Activated CD8-positive, alpha-beta memory T cell treated with anti-CD3 and anti-CD28 coated beads for 1 hour (primary cell): ENCODE results near the gene CACNA2D2.

Experiments
- DNase-seq, 2 donors: peaks; one replicate each; pipeline ENCODE4 v3.0.0-alpha.2; 2020; ENCODE audit warnings: low read depth in 1 of 2; ENCODE audit errors: extremely low read depth in 1 of 2

Gene CACNA2D2

DNA sequence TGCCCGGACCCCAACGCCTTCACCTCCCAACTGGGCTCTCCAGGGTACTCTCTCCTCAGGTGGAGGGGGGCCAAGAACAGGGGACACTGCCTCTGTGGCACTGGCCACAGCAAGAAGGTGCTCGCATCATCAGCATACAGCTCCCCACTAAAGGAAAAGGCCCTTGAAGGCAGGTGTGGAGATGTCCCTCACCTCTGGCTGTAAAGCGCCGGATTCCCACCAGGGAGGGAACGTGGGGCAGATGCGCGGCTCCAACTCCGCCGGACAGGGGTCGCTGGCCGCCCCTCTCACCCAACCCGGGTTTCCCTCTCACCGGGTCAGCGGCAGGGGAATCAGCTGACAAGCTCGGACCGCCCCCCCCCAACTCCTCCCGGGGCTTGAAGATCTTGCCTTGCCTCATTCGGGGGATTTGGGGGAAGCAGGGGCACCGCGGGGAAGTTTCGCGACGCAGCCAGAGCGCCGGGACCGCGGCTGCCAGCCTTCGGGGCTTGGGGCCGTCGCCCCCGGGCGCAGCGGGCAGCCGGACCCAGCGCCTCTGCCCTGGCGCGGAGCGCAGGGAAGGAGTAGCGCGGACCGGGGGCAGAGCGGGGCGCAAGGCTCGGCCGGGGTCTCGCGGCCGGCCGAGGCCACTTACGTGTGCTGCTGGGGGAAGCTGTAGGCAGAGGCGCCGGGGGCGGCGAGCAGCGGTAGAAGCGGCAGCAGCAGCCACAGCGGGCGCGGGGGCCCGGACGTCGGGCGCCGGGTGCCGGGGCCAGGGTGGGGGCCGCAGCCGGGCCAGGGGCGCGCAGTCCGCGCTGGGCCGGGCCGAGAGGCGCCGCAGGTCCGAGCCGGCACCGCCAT, 630 bp downstream of the CACNA2D2 start:
- DNase-seq = no peak

DNA sequence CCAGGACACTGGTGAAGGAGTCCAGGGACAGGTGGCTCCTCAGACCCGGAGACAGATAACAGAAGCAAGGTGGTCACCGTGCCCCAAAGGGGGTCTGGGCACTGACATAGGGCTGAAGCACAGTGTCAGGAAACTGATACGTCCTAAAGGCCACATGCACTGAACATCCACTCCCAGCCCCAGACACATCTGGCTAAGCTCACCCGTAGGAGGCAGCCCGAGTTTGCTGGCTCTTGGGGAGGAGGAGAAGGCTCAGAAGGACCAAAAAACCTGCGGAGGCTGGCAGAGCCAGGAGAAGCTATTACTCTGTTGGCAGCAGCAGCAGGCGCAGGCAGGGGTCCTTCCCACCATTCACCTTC, 1.2 kb downstream of the CACNA2D2 start:
- no peak for DNase-seq

DNA sequence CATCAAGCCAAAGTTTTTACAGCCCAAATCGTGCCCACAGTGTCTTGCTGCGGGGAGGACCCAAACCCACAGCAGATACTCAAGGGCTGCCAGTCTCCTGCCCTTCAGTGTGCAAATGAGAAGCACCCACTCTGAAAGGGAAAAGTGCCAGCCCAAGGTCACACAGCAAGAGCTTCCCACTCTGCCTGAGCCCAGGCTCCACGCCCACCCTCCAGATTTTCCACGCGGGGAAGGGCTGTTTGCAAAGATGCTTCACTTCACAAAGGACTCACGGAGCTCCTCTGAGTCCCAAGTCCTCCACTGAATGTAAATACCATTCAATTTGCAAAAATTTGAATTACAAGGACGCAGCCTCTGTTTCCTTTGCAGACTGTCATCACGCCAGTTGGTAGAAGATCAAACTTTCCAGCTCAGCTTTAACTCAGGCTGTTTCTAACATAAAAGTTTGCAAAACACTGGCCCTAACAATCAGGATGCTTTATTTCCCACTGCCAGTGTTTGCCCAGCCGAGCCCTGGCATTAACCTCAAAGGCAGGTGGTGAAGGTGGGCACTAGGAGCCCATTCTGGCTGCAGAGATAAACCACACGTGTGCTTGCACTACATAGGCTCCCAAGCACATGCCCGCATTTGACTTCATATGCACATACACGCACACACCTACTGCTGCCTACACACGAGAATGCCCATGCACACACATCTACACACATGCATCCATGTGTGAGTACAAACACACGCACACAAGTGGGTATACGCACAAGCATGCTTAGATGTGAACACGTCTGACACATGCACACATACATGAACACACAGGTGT, 7.6 kb downstream of the CACNA2D2 start:
- DNase-seq = no peak

DNA sequence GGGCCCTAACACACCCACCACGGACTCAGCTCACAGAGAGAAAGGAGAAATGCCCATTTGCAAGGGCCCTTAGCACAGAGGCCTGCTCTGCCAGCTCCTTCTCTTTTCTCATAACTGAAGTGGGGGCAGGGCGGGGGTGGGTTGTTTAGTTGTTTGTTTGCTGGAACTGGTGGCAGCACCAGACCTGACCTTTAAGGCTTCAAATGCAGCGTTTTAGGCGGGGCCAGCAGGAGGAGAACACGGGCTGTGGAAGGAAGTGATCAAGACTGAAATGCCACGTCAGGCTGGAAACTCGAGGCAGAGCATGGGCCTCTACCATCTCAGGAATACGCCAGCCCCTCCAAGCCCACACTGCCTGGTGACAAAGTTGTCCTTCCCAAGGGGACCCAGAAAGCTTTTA, 9.3 kb downstream of the CACNA2D2 start:
- DNase-seq = no peak

DNA sequence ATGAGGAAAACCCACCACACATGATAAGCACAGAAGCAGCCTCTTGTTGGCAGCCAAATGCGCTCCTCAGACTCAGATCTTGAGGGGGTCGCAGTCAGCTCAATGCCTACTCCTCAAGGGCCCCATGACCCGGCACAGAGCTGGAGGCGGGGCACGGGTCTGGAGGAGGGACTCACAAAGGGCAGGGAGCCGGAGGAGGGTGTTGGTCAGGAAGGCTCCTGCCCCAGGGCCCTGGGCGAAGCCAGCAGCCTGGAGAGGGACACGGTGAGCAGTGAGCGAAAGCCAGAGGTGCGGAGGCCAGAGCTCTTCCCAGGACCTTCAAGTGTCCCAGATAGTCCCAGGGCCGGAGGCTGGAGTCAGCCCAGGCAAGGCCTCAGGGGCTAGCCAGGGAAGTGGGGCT, 9.8 kb downstream of the CACNA2D2 start:
- DNase-seq = no peak

DNA sequence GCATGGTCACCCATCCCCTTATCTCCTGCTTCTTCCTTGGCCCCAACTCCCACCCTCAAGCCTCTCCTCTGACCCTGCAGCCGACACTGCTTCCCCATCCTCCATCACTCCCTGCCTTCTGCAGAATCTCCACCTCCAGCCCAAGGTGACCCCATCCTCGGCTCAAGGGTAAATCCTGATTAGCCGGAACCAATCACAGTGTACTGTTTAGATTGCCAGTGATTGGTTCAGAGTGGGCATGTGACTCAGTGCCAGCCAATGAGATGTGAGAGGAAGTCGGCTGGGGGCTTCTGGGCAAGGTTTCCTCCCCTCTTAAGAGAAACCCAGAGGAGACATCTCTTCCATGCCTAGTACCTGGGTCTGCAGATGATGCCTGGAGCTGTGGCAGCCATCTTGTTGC, 10.3 kb downstream of the CACNA2D2 start:
- no peak for DNase-seq

DNA sequence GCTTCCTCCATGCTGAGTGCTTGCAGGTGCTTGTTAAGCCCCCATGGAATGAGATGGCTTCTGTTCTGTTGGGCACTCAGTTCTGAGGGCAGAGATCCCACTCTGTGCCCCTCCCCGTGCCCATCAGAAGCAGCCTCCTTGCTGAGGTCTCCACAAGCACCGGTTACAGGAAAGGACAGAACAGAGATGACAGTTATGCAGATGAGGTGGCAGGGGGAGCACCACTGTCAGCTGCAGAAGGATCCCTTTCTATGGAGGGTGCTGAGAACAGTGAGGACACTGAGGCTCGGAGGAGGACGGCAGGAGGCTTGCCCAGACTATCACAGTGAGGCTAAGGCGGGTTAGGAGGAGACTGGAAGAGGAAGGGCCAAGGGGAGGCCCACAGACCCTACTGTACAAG, 12.4 kb downstream of the CACNA2D2 start:
- DNase-seq = no peak

DNA sequence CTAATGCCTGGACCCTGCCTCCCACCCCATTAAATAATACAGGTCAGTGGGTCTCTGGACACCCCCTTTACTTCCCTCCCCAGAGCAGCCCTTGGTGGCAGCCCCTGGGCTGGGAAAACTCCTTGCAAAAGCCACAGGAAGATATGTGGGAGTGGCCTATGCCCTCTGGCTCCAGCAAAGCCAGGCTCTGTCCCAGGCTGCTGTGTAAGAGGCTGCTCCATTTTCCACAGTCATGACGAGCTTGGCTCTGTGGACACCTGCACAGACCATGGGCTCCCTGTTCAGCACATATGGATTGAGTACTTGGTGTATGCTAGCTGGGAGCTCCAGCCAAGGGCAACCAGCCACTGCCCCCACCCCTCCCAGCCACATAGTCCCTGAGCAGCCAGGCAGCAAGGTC, 13.0 kb downstream of the CACNA2D2 start:
- no peak for DNase-seq

DNA sequence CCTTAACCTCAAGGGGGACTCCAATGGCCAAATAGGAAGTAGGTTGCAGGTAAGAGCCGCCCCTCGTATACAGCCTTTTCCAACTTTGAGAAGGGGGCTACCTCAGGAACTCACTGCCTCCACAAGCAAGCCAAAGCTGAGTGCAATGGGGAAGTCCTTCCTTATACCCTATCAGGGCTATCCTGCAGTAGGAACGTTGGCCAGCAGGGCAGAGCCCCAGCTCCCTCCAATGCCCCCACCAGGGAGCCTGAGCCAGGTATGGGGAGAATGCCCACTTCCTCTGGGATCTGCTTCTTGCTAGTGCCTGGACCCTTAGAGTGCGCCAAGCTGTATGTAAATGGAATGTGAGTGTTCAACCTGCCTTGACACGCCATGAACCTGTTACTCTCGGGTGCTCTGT, 16.3 kb downstream of the CACNA2D2 start:
- DNase-seq = no peak

DNA sequence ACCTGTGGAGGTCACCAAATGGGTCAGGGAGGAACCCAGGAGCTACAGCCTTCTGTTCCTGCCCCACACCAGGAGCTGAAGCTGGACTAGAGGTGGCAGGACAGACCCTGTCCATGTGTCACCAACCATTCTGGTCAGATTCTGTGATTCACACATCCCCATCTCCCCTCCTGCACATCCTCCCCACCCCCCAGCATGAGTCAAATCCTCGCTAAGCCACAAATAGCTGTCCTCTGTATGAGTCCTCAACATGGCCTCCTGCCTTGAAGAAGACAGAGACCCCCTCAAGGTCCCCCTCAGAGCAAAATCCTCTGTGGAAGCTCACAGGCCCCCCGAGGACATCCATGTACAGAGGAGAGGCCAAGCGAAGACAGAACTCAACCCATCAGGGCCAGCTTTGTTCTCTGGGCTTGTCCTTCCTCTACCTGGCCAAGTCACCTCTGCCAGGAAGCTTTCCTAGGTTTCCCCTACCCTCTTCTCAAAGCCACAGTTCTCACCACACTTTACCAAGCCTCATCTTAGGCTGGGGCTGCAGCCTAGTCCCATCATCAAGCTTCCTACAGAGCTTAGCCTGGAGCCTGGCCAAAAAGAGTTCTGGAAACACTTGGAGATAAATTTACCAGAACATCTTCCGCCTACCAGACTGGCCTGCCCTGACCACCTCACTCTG, 17.1 kb downstream of the CACNA2D2 start:
- DNase-seq = no peak

DNA sequence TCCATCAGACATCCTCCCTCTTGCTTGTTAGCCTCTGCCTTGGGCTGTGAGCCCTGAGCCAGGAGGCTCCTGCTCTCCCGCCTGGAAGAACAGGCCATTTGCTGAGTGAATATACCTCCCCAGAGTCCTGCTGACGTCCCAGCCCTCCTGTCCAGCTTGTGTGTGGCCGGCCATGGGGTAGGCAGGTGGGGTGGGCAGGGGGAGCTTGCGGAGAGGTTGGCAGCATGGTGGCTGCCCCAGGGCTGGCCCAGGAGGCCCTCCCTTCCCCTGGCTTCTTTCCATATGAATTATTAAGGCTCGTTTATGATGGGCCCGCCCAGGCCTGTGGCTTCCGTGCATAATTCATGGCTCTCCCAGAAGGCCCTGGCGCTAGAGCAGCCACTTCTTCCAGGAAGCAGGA, 18.7 kb downstream of the CACNA2D2 start:
- DNase-seq = no peak

DNA sequence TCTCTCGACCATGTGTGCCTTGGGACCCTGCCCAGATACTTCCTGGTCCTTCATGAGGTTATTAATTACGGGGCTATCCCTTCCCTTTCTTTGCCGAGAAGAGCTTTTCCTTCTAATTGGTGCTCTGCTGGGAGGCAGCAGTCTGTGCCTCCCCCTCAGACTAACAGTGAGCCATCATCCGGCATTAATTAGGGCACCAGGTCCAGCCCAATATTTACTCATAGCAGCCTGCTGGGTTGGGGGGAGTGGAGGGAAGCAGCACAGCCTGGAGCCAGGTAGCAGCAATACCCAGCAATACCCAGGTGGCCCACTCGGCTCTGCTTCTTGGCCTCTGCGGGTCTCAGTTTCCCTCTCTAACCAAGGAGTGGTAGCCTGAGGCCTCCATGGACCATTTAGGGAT, 20.1 kb downstream of the CACNA2D2 start:
- DNase-seq = no peak

DNA sequence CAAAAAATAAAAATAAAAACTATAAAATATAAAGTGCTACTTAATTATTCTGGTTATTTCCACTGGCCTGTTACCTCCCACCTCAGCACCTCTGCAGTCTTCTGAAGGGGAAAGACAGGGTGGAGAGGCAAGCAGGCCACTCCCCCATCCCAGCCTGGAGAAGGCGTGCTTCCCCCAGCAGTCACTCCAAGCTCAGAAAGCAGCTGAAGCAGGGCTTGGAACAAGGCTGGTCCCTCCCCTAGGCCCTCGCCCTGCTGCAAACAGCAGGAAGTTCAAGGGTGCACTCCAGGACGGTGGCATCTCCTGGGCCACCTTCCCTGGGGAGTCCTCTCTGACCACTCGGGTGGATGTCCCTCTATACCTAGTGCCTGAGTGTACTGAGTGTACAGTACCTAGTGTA, 21.4 kb downstream of the CACNA2D2 start:
- no peak for DNase-seq

DNA sequence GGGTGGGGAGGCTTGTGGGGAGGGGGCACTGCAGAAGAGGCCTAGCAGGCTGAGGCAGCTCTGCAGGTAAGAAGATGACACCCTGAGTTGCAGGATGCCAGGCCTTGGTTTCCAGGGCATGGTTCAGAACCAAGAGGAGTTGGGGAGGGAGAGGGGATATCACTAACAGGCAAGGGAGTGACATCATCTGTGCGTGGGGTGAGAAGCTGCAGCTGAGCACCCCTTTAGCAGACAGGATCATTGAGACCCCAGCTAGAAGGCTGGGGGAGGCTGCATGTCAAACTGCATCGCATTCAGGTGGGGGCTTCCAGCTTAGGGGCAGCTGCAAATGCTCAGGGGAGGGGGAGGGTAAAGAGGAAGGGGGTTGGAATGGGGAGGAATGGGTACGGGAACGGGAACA, 23.0 kb downstream of the CACNA2D2 start:
- DNase-seq = no peak

DNA sequence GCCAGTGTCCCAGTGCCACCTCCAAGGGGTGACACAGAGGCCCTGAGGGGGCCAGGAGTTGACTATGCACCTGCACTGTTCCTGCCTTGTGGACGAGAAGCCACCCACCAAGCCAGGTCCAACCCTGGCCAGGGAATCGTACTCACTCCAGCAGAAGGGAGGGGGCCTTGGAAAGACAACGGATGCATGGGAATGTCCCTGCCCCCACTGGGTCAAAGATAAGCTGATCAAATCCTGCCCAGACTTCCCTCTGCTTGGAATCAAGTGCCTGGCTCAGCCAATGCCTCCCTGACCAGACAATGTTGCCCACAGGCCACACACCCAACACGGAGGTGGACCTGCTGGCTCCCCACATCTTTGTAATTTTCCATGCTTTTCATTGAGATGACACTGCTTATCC, 23.9 kb downstream of the CACNA2D2 start:
- no peak for DNase-seq

DNA sequence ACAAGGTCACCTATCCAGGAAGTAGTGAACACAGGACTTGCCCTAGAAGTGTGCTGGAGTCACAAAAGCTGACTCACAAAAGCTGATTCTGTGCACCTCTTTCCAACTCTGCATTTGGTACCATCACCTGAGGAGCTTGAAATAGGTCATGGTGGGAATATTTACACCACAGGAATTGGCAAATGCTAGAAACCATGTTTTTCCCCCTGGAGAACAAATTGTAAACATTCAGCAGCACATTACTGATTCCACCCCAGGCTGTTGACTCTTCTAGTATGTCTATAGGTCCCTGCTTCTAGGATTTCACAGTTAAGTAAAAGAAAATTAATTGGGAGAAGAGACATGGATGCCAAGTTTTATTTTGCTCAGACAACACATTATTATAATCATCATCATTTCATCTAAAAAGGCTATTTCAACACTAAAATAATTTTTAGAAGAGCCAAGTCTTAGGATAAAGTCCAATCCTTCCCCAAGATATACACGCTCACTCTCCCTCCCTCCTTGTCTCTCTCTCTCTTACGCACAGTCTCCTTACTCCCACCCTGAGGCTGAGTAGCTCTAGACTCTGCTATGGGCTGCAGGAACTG, 24.7 kb downstream of the CACNA2D2 start:
- DNase-seq = no peak

DNA sequence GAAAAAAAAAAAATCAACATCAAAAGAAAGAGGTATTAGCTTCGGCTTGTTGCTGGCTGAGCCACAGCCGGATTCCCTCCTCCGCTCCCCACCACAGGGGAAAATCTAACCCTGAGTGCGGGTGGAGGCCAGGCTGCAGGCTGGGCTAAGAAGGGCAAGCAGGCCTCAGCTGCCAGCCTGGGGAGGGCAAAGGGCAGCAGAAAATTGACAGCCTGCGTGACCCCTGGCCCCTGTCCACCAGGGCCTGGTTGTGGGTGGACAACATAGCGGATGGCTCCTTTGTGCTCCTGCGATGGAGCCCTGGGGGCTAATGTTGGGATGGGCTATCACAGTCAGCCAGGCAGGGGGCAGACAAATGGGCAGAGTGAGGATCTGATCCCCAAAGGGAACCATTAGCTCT, 25.4 kb downstream of the CACNA2D2 start:
- no peak for DNase-seq

DNA sequence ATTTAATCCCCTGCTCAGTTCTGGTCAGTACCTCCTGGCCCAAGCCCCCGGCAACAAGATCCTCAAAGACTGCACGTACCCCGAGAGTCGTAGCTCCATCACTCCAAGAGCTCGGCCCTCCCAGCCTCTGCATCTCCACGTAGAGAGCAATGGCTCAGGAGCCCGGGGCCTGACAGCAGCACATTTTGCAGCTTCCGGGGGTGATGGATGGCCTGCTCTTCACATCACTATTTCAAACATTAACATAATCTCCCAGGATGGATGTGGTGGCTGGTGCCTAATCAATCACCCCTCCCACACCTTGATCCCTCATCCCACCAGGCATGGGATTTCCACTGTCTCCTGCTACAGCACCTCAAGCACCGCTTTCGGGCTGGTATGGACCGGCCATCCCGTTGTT, 28.1 kb downstream of the CACNA2D2 start:
- DNase-seq = no peak

DNA sequence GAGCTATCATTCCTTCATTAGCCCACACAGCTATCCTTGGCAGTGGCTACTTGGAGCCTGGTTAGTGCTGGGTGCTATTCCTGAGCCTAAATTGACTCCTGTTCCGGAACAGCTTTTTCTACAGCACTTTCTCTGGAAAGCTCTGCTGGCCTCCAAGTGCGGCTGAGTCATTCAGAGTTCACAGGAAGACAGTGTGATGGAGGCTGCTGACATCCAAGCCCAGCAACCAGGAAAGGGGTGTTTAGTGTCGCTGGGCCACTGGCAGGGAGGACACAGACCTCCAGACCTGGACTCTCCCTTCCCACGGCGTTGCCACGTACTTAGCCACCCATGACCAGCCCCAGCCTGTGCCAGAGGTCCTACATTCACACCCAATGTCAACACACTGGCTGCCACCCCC, 28.7 kb downstream of the CACNA2D2 start:
- no peak for DNase-seq

DNA sequence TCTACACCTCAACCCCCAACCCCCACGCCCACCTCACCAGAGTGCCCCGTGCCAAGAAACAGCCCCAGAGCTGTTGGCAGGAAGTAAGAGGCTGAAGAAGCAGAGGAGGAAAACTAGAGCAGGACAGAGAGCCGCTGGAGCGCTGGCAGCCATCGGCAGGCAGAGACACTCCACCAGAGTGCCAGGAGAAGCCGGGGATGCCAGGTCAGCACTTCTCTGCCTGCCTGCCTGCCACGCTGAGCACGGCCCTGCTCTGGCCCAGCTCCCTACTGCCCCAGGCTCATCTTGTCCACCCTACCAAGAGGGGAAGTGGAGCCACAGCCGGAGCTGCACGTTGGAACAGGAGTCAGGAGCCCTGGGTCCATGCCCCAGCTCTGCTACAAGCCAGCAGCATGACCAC, 29.7 kb downstream of the CACNA2D2 start:
- no peak for DNase-seq

DNA sequence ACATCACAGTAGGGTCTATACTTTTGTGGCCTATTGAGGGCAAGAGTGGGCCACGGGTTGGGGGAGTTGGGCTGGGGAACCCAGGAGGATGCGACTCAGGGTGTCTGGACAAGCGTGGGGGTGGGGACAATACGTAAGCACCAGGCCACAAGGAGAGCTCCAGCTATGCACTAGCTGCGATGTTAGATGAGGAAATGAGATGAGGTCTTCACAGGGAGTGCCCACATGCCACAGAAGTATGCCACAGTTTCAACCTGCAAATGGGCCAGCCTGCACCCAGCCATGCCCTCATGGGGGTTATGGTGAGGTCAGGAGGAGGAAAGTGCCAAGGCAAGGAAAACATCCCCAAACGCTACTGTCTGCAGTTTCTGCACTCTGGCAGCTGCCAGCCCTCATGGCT, 30.5 kb downstream of the CACNA2D2 start:
- DNase-seq = no peak
